Stimulated activated CD8-positive, alpha-beta memory T cell treated with anti-CD3 and anti-CD28 coated beads, Interleukin-7, amount 100 ng/mL, for 4 hours (primary cell): ENCODE results near the gene RAET1G.
"Not testable (repeated sequence)": the region's sequence is repeated elsewhere in the genome, so short reads cannot be mapped to it uniquely, and the experiment has no call there.

Experiments
- DNase-seq, 2 donors: peaks; one replicate each; pipeline ENCODE4 v3.0.0-alpha.2; 2020; ENCODE audit warnings: low read depth in 2 of 2

RAET1G gene

GRCh38 chr6:149934249-149935156, 11.6 kb upstream of the RAET1G start:
- DNase-seq = peak; percentile 32 to 55

- no peak for DNase-seq
Measured at GRCh38 chr6:149933461-149933860, 10.5 kb upstream of the RAET1G start.

GRCh38 chr6:149933036-149933435, 10.1 kb upstream of the RAET1G start:
- DNase-seq = no peak

- DNase-seq = no peak
Measured at GRCh38 chr6:149931501-149931900, 8.6 kb upstream of the RAET1G start.

- DNase-seq = no peak
Measured at GRCh38 chr6:149929422-149929821, 6.5 kb upstream of the RAET1G start.

GRCh38 chr6:149927025-149927424, 4.1 kb upstream of the RAET1G start:
- not testable (repeated sequence) for DNase-seq

GRCh38 chr6:149925974-149926777, 3.3 kb upstream of the RAET1G start:
- peak; percentile 52 for DNase-seq

- no peak for DNase-seq
Measured at GRCh38 chr6:149925253-149925973, 2.5 kb upstream of the RAET1G start.

GRCh38 chr6:149924933-149925252, 2.0 kb upstream of the RAET1G start:
- no peak for DNase-seq

- no peak for DNase-seq
Measured at GRCh38 chr6:149924206-149924932, 1.4 kb upstream of the RAET1G start.

GRCh38 chr6:149923327-149923986, 536 bp upstream of the RAET1G start:
- DNase-seq = no peak

GRCh38 chr6:149922091-149922490, 830 bp downstream of the RAET1G start:
- not testable (repeated sequence) for DNase-seq

- DNase-seq = no peak
Measured at GRCh38 chr6:149921361-149921760, 1.6 kb downstream of the RAET1G start.

GRCh38 chr6:149919834-149920225, 3.1 kb downstream of the RAET1G start:
- DNase-seq = no peak

GRCh38 chr6:149919126-149919833, 3.6 kb downstream of the RAET1G start:
- not testable (repeated sequence) for DNase-seq

GRCh38 chr6:149918151-149918905, 4.6 kb downstream of the RAET1G start:
- DNase-seq = no peak

GRCh38 chr6:149917679-149918078, 5.2 kb downstream of the RAET1G start:
- DNase-seq = no peak

- DNase-seq = no peak
Measured at GRCh38 chr6:149915970-149916865, 6.7 kb downstream of the RAET1G start.
